K562 (cell line): ENCODE results near the gene RBAK. TPM values are rescaled to one million over a fixed set of nuclear protein-coding genes. Genes with fewer than 3 reads are reported as not detected.

Source experiments
- ATAC-seq: fragments of 200-7000 bp; cut with Tn5 transposase; 3 replicates; pipeline ENCODE4 v1.9.1; 2020; ENCODE audit warnings: moderate library complexity
- BruUV-seq: library from RNA; stranded (reverse); fragments of 400-500 nt; replicated peaks from 2 replicates; lab custom pipeline; 2021; lab: Mats Ljungman, UMichigan
- CTCF ChIA-PET: fragments of 300-600 bp; formaldehyde crosslinking; extraction: SDS; loops from one replicate; lab custom pipeline; 2021; ENCODE audit warnings: low intra/inter-chr PET ratio; lab: Yijun Ruan, JAX
- POLR2A ChIA-PET: fragments of 300-600, 350-650 bp; sonication (Branson Sonifier 250); formaldehyde crosslinking; extraction: SDS; loops from one replicate; lab custom pipeline; 2021; ENCODE audit warnings: antibody characterized with exemption, inconsistent platforms; lab: Yijun Ruan, JAX
- DNase-seq, 4 experiments: peaks; one replicate each; pipeline versions ENCODE4 v3.0.0 to v3.0.0-alpha.2; 2011 to 2018; ENCODE audit warnings: low spot score in 3 of 4, mixed read lengths in 3 of 4; ENCODE audit errors: extremely low read depth in 1 of 4
- FAIRE-seq: peaks from 2 replicates; lab custom pipeline; 2011; peaks lifted over from hg19 to GRCh38; lab: Jason Lieb, UNC
- H2AFZ ChIP-seq: 2 replicates; pipeline ENCODE4 v1.6.0; 2011; ENCODE audit warnings: low read depth, low read length, control low read depth, inconsistent platforms
- H3K27ac ChIP-seq: fragments of 200-600 bp; 3 replicates; pipeline ENCODE4 v1.8.0; 2011; ENCODE audit warnings: low read depth, mild to moderate bottlenecking, control low read depth, inconsistent platforms, low read length, moderate library complexity, mixed read lengths; ENCODE audit errors: extremely low read depth
- H3K27me3 ChIP-seq, 2 experiments: fragments of 300-600 bp in 1 of 2; 2 replicates in 1 of 2; 3 replicates in 1 of 2; pipeline versions ENCODE4 v1.6.0 to v1.8.0; 2011; ENCODE audit warnings: inconsistent platforms in 2 of 2, low read length in 2 of 2, mild to moderate bottlenecking in 1 of 2, mixed read lengths in 1 of 2, moderate library complexity in 1 of 2; ENCODE audit not compliant: control insufficient read depth in 2 of 2, insufficient read depth in 2 of 2
- H3K36me3 ChIP-seq: fragments of 300-600 bp; 3 replicates; pipeline ENCODE4 v1.8.0; 2011; ENCODE audit warnings: mild to moderate bottlenecking, low read length, inconsistent platforms; ENCODE audit not compliant: control insufficient read depth, insufficient read depth
- H3K4me1 ChIP-seq, 2 experiments: fragments of 200-600 bp in 1 of 2; replicated peaks in 1 of 2; 2 replicates in 1 of 2; 3 replicates in 1 of 2; pipeline versions ENCODE4 v1.5.1 to v1.8.0; 2011; ENCODE audit warnings: inconsistent platforms in 2 of 2, low read length in 2 of 2, mild to moderate bottlenecking in 1 of 2, mixed read lengths in 1 of 2, moderate library complexity in 1 of 2; ENCODE audit not compliant: control insufficient read depth in 2 of 2, insufficient read depth in 2 of 2
- H3K4me2 ChIP-seq: 2 replicates; pipeline ENCODE4 v1.6.1; 2011; ENCODE audit warnings: low read length, control low read depth, inconsistent platforms, mixed read lengths; ENCODE audit not compliant: insufficient read depth
- H3K4me3 ChIP-seq: fragments of 200-600 bp; sonication (generic), shearing (Covaris generic); 2 replicates; pipeline ENCODE4 v1.5.1; 2016; ENCODE audit warnings: control low read depth, inconsistent platforms
- H3K79me2 ChIP-seq: fragments of 200-600 bp; 3 replicates; pipeline ENCODE4 v1.8.0; 2011; ENCODE audit warnings: low read length, inconsistent platforms; ENCODE audit not compliant: control insufficient read depth, insufficient read depth
- H3K9ac ChIP-seq, 2 experiments: 2 replicates each; pipeline versions ENCODE4 v1.6.0 to v1.6.1; 2011; ENCODE audit warnings: low read depth in 2 of 2, low read length in 2 of 2, control low read depth in 1 of 2, inconsistent platforms in 1 of 2, mild to moderate bottlenecking in 1 of 2, mixed read lengths in 1 of 2; ENCODE audit not compliant: insufficient read depth in 1 of 2
- H3K9me1 ChIP-seq: one replicate; pipeline ENCODE4 v1.6.0; 2011; ENCODE audit warnings: inconsistent platforms, mild to moderate bottlenecking, low read length, moderate library complexity; ENCODE audit not compliant: control insufficient read depth, insufficient read depth
- H3K9me3 ChIP-seq: replicated peaks from 2 replicates; pipeline ENCODE4 v1.5.1; 2011; ENCODE audit warnings: low read depth, low read length, inconsistent platforms; ENCODE audit not compliant: control insufficient read depth, insufficient read depth
- H4K20me1 ChIP-seq: replicated peaks from 2 replicates; pipeline ENCODE4 v1.6.1; 2011; ENCODE audit warnings: low read length, inconsistent platforms, mixed read lengths; ENCODE audit not compliant: control insufficient read depth, insufficient read depth
- BDP1 ChIP-seq: IDR thresholded peaks from 3 replicates; pipeline ENCODE4 v1.6.1; 2011; ENCODE audit not compliant: insufficient read length, insufficient read depth
- CREB5 ChIP-seq: fragments of 250-450 bp; sonication (Bioruptor Pico); IDR thresholded peaks from 2 replicates; pipeline ENCODE4 v1.5.0; 2020; ENCODE audit warnings: mild to moderate bottlenecking
- GTF2A2 ChIP-seq: IDR thresholded peaks from 2 replicates; pipeline ENCODE4 v1.6.1; 2016; ENCODE audit warnings: mild to moderate bottlenecking, missing genetic modification characterization, missing compliant biosample characterization
- HINFP ChIP-seq: fragments of 450-650 bp; conservative IDR thresholded peaks from 2 replicates; pipeline ENCODE4 v1.6.1; 2016; ENCODE audit warnings: missing genetic modification characterization, low read depth, mild to moderate bottlenecking, control low read depth, missing compliant biosample characterization
- MAFG ChIP-seq: fragments of 450-650 bp; conservative IDR thresholded peaks from 2 replicates; pipeline ENCODE4 v1.6.1; 2016; ENCODE audit warnings: missing genetic modification characterization, missing compliant biosample characterization
- NRF1 ChIP-seq, 2 experiments: fragments of 450-650 bp; IDR thresholded peaks in 1 of 2; conservative IDR thresholded peaks in 1 of 2; 2 replicates each; pipeline ENCODE4 v1.6.1; 2014; ENCODE audit warnings: mild to moderate bottlenecking in 2 of 2
- PTTG1 ChIP-seq: fragments of 450-650 bp; IDR thresholded peaks from 2 replicates; pipeline ENCODE4 v1.6.1; 2016; ENCODE audit warnings: low read depth, mild to moderate bottlenecking, missing genetic modification characterization, missing compliant biosample characterization
- RCOR1 ChIP-seq, 2 experiments: IDR thresholded peaks; 2 replicates each; pipeline ENCODE4 v1.6.1; 2012; ENCODE audit warnings: low read depth in 2 of 2, low read length in 2 of 2, borderline replicate concordance in 1 of 2, improper control_type of control experiment in 1 of 2
- RFX1 ChIP-seq: fragments of 450-650 bp; IDR thresholded peaks from 2 replicates; pipeline ENCODE4 v1.6.1; 2016; ENCODE audit warnings: mild to moderate bottlenecking, moderate library complexity
- SIRT6 ChIP-seq: IDR thresholded peaks from one replicate; pipeline ENCODE4 v1.6.1; 2012; ENCODE audit warnings: low read depth, mild to moderate bottlenecking, control low read depth, inconsistent platforms, low read length, moderate library complexity
- SIX5 ChIP-seq, 2 experiments: IDR thresholded peaks; 2 replicates each; pipeline ENCODE4 v1.6.1; 2011; ENCODE audit warnings: low read length in 2 of 2, borderline replicate concordance in 1 of 2, low read depth in 1 of 2, mild to moderate bottlenecking in 1 of 2, moderate library complexity in 1 of 2; ENCODE audit not compliant: insufficient read depth in 1 of 2
- ZBTB8A ChIP-seq: fragments of 450-650 bp; IDR thresholded peaks from 2 replicates; pipeline ENCODE4 v1.6.1; 2018; ENCODE audit warnings: mild to moderate bottlenecking, moderate library complexity; ENCODE audit not compliant: partially characterized antibody
- ZC3H11A ChIP-seq: IDR thresholded peaks from 2 replicates; pipeline ENCODE4 v1.6.1; 2012; ENCODE audit warnings: low read depth, low read length, improper control_type of control experiment
- ZFP30 ChIP-seq: fragments of 250-450 bp; sonication (Bioruptor Pico); IDR thresholded peaks from 2 replicates; pipeline ENCODE4 v1.8.0; 2022; ENCODE audit warnings: moderate library complexity, mild to moderate bottlenecking, inconsistent platforms, borderline replicate concordance
- ZNF165 ChIP-seq: fragments of 250-450 bp; sonication (Bioruptor Pico); IDR thresholded peaks from 2 replicates; pipeline ENCODE4 v1.4.0; 2020; ENCODE audit warnings: borderline replicate concordance
- ZNF695 ChIP-seq: fragments of 450-650 bp; formaldehyde crosslinking; IDR thresholded peaks from 2 replicates; pipeline ENCODE4 v1.4.0; 2020; ENCODE audit warnings: mild to moderate bottlenecking, moderate library complexity
- WGBS: fragments of 100-300 bp; shearing (Covaris generic); methylation state at CpG from one replicate; pipeline ENCODE4 v1.1.6; 2016; ENCODE audit warnings: low coverage, mixed read lengths; ENCODE audit not compliant: insufficient coverage; ENCODE audit errors: missing lambda C conversion rate; 5-methylcytosine and 5-hydroxymethylcytosine counted together
- in situ Hi-C: fragments of 300-500 bp; cut with MboI; formaldehyde crosslinking; loops from 4 replicates; pipeline ENCODE4 v1.15.0; 2018; ENCODE audit warnings: inconsistent platforms, mixed read lengths
- intact Hi-C: fragments of 100-400 bp; cut with micrococcal nuclease; formaldehyde crosslinking; loops from 2 replicates; pipeline ENCODE4 v1.14.2; 2022
- polyA plus RNA-seq, 8 experiments: library from polyadenylated mRNA; depleted of rRNA in 4 of 8; stranded (reverse) in 5 of 8; unstranded in 3 of 8; fragments of >200 nt; fragmentation: Nextera tagmentation in 2 of 8; fragmentation: Illumina TruSeq in 1 of 8; extraction: Ambion mirVana in 2 of 8; extraction: Trizol in 1 of 8; gene quantifications; 2 replicates each; pipeline versions ENCODE4 v1.2.1 to v1.2.3, GENCODE V29; 2011 to 2014; ENCODE audit warnings: inconsistent platforms in 1 of 8, missing spikeins in 1 of 8
- total RNA-seq, 7 experiments: library from RNA; depleted of rRNA in 6 of 7; stranded (reverse); fragments of >200 nt in 6 of 7; fragmentation: Illumina TruSeq in 2 of 7; extraction: Trizol in 2 of 7; gene quantifications; 2 replicates each; pipeline versions ENCODE4 v1.2.1 to v1.2.3, GENCODE V29; 2011 to 2021; ENCODE audit warnings: low replicate concordance in 1 of 7
- TF ChIP-seq, protein P1 (sequence below): fragments of 250-450 bp; sonication (Bioruptor Pico); IDR thresholded peaks from 2 replicates; pipeline ENCODE4 v1.4.0; 2020; ENCODE audit warnings: mild to moderate bottlenecking, moderate library complexity, borderline replicate concordance

RBAK gene
- total and polyA plus RNA-seq, 9 of the 15 experiments (the other 6 are each of a cell fraction or from before 2014, with no cell fraction given): 2.7 to 13.2 (median 10.1) TPM

DNA sequence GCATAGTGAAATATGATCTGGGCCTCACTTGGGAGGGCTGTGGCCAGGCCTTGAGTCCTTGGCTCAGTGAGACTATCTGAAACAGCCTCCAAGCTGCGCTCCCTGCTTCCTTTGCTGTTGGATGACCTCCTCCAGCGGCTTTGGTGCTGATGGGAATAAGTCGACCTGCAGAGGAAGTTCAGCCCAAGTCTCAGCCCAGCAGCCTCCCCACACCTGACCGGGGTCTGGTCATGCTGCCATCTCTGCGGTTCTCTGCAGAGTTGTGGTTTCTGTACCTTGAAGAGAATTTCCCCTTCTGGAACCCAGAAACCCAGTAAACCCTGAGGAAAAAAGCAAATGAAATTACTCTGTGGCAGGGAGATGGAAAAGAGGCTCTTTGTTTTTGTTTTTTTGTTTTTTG, 4.6 kb upstream of the RBAK start (continued):
- no peak for TF ChIP-seq CREB5
- no peak for TF ChIP-seq RFX1
- TF ChIP-seq ZC3H11A: no peak
- TF ChIP-seq PTTG1 (tag): no peak

DNA sequence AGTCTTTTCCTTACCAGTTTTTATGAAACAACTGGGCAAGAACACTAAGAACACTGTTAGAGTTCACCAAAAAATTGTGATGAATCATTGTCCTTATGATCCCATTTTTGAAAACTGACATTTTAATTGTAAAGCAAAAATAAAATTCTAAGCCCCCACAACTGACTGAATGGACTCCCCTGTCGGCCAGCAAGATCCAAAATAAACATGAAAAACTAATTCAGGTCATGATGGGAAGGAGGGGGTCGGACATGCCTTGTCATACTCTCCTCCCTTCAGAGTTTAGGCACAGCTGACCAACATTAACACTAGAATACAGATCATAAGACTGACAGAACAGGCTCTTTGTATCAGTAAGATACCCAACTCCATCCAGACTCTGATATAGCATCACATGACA, 2.0 kb upstream of the RBAK start:
- H4K20me1 ChIP-seq: no peaks in the 10 kb centered on the region
- peaks cover 8% of the 10 kb centered on the region; the same call in 1 of the 3 replicates for H3K36me3 ChIP-seq
- ChIA-PET POLR2A (no interaction called here), CTCF (no interaction called here)
- no peak overlapping the region for H3K4me3 ChIP-seq
- peaks cover 0 to 12% of the 10 kb centered on the region in 2 experiments; a peak in 3 of 5 replicates for H3K4me1 ChIP-seq
- no peak overlapping the region for H3K27ac ChIP-seq
- WGBS: 28% methylated on average over 2 of the region's 2 CpGs
- peaks cover 16% of the 10 kb centered on the region; the same call in 2 of the 3 replicates for H3K79me2 ChIP-seq
- intact Hi-C loops (no loop called here), in situ Hi-C loops (no loop called here)
- no TSS peak for BruUV-seq
- no peaks in the 10 kb centered on the region for H3K9me1 ChIP-seq
- ATAC-seq: no peak
- no peak overlapping the region for H3K9ac ChIP-seq
- no peak overlapping the region for H2AFZ ChIP-seq
- no peak overlapping the region for H3K4me2 ChIP-seq
- FAIRE-seq: no peak
- DNase-seq: no peak
- 0 out of 2 replicates have a peak, but pooled peaks cover 4% of the 10 kb centered on the region for H3K9me3 ChIP-seq
- no peaks in the 10 kb centered on the region for H3K27me3 ChIP-seq
- TF ChIP-seq GTF2A2 (tag) (no peak), MAFG (tag) (no peak), ZNF695 (no peak), ZNF165 (no peak), SIX5 (IDR thresholded peaks at IDR 0.05; ENCODE audit: borderline replicate concordance in 1 of 2, insufficient read depth in 1 of 2, low read depth in 1 of 2, low read length in 2 of 2) (no peak), ZFP30 (no peak), SIRT6 (no peak), RCOR1 (IDR thresholded peaks at IDR 0.05; ENCODE audit: borderline replicate concordance in 1 of 2, low read depth in 2 of 2, low read length in 2 of 2) (no peak), ZBTB8A (no peak), BDP1 (no peak), HINFP (tag) (no peak), NRF1 (conservative IDR thresholded peaks at IDR 0.05 in 1 of 2, IDR thresholded peaks at IDR 0.05 in 1 of 2) (no peak)
- TF ChIP-seq, protein P1, sequence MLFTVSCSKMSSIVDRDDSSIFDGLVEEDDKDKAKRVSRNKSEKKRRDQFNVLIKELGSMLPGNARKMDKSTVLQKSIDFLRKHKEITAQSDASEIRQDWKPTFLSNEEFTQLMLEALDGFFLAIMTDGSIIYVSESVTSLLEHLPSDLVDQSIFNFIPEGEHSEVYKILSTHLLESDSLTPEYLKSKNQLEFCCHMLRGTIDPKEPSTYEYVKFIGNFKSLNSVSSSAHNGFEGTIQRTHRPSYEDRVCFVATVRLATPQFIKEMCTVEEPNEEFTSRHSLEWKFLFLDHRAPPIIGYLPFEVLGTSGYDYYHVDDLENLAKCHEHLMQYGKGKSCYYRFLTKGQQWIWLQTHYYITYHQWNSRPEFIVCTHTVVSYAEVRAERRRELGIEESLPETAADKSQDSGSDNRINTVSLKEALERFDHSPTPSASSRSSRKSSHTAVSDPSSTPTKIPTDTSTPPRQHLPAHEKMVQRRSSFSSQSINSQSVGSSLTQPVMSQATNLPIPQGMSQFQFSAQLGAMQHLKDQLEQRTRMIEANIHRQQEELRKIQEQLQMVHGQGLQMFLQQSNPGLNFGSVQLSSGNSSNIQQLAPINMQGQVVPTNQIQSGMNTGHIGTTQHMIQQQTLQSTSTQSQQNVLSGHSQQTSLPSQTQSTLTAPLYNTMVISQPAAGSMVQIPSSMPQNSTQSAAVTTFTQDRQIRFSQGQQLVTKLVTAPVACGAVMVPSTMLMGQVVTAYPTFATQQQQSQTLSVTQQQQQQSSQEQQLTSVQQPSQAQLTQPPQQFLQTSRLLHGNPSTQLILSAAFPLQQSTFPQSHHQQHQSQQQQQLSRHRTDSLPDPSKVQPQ (CRISPR knock-in tag): no peak
